GM21825 (cell line): ENCODE measurements around the gene KAZN.

ENCODE experiments used
- ATAC-seq: cut with Tn5 transposase; IDR thresholded peaks from one replicate; pipeline ENCODE4 v1.9.1; 2021; ENCODE audit warnings: mild to moderate bottlenecking, moderate library complexity; ENCODE audit not compliant: unreplicated experiment

KAZN gene

DNA sequence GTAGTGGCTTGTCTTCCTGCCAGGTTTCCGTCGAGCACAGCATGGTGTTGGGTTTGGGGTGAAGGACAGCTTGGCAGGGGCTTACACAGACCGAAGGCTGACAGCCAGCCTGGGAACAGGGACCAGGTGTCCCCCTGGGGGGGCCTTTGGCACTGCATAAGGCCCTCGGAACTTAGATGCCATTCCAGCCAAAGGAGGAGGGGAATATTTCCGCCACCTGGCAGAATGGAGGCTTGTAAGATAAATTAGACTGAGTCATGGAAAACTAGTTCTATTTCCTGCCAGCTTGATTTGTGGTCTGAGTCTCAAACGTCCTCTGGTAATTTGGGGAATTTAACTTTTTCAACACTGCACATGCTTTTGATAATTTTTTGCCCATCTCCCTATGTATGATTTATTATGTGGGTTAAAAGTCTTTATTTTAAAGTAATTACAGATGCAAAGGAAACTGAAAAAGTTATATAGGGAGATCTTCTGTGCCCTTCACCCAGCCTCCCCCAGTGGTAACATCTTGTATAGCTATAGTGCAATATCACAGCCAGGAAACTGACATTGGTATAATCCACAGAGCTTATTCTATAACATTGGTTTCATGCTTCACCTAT lies 543.6 kb downstream of the KAZN start:
- ATAC-seq = no peak

DNA sequence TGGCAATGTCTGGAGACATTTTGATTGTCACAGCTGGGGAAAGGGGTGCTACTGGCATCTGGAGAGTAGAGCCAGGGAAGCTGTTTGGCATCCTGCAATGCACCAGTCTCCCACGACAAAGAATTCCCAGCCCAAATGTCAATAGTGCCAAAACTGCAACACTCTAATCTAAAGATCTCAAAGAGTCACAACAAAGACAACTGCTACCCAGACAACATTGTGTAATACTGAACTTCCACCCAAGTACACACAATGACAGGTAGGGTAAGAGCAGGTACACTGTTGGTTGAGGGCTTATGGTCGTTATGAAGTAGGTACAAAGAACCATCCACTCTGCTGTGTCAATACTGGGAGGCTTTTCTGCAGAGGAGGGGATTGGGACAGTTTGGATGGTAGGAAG lies 546.8 kb downstream of the KAZN start:
- ATAC-seq = no peak

DNA sequence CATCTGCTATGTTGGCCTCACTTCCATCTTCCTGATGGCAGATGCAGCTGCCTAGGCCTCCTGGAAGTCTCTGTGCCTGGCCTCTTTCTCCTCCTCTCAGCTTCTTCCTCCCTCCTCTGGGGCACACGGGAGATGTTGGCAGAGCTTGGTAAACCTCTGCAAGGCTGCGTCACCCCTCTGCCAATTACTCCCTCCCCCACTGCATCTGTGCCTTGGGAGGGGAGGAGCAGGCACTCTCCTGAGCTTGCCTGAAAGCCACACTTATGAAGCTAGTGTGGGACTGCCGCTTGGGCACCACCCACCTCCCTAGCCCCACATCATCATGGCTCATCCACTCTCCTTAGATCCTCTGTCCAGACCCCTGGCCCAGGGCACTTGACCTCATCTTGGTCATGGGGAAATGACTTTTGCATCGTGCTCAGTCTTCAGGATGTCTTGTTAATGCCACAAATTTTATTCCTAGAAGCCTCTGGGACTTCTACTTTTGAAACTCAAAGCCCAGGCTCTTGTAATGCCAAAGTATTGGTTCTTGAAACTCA lies 547.7 kb downstream of the KAZN start:
- ATAC-seq = no peak

DNA sequence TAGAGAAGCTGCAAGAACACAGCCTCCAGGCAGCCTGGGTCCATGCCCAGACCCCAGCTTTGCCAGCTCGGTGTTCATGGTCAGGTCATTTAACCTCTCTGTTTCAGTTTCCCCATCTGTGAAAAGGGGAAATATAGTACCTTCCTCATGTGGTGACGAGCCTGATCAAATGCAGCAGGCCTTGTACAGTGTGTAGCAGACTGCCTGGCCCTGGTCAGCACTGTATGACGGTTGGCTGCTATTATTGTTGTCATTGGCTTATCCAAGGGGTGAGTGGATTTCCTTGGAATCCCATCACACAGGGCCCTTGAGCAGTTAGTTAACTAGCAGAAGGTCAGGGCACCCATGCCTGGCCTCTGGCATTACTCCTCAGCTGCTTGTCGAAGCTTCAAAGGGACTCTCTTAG lies 548.5 kb downstream of the KAZN start:
- ATAC-seq = no peak

DNA sequence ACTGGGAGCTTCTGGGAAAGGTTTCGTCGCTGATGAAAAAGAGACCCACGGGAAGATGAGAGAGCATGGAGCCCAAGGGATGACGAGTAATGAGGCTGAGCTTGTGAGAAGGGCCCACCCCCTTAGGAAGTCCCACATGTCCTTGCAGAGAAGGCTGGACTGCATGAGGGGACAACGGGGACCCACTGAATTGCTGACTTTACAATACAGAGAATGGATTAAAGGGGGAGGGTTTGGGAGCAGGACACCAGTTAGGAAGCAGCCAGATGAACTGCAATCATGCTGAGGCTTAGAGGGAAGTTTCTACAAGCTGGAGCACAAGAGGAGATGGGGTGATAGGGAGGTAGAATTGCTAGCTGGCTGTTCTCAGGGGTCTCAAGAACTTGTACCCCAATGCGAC lies 549.5 kb downstream of the KAZN start:
- no peak for ATAC-seq

DNA sequence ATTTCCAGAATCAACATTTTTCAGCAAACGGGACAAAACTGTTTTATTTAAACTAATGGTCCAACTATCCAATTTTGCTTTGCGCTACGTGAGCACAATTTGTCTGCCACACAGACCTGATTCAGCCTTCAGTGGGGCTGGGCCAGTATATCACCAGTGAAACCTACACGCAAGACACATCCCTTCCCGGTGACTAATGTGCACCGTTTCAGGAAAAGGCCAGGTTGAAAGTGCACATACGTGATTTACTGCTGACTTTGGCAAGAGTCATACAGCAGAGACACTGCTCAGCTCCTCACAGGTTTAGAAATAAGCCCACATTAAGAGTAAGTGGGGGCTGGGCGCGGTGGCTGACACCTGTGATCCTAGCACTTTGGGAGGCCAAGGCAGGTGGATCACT lies 550.0 kb downstream of the KAZN start:
- no peak for ATAC-seq

DNA sequence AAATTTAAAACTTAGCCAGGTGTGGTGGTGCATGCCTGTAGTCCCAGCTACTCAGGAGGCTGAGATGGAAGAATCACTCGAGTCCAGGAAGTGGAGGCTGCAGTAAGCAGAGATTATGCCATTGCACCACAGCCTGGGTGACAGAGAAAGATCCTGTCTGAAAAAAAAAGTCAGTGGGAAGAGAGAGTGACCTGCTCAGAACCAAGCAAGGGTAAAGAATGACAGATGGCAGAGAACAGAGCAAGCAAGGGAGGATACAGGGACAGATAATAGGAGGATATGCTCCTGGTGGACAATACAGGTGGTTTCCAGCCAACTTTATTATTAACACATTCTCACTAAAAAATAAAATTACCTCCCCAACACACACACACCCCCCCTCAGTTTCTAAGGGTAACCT lies 550.5 kb downstream of the KAZN start:
- ATAC-seq = no peak

DNA sequence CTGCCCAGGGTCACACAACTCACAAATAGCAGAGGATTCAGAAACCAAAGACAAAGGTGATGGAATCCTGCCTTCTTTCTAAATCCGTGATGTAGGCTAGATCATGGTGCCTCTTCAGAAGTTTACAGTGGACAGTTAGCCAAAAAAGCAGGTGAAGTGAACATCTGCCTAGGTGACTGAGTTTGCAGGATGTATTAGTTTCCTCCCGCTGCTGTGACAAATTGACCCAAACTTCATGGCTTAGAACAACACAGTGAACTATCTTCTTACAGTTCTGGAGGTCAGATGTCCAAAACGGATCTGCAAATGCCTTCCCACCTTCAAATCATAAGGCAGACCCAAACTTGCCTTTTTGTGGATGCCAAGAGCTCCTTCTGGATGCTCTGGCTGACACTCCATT lies 551.9 kb downstream of the KAZN start:
- no peak for ATAC-seq

DNA sequence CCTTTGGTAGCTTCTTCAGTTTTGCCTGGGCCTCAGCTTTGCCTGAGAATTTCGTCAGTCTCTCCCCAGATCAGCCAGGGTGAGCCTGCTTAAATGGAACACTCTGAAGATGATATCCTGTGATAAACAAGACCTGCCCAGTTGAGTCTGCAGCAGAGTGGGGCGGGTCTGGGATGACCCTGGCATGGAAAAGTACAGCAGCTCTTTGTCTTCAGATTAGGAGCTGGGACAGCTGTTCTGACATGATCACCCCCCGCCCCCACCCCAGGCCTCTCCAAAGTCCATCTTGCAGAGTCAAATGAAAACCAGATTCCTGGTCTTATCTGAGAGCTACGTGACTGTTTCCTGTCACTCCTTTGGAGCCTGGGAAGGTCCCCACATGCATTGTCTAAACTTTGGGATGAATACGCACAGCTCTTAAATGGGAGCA lies 552.9 kb downstream of the KAZN start:
- ATAC-seq = no peak

DNA sequence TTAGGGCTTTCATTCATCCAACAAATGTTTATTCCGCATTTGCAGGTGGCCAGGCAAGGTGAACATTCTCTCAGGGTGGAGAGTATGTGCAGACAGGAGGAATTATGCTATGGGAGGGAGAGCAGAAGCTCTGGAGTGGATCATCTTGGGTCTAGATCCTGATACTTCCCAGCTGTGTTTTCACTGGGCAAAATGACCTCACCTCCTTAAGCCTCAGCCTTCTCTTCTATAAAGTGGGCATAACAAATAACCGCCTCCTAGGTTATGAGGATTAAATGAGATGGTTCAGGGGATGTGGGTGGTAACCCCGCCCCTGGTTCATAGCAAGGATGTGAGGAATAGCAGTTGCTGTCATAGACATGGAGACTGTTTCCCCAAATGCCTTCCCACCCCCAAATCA lies 553.4 kb downstream of the KAZN start:
- ATAC-seq = no peak

DNA sequence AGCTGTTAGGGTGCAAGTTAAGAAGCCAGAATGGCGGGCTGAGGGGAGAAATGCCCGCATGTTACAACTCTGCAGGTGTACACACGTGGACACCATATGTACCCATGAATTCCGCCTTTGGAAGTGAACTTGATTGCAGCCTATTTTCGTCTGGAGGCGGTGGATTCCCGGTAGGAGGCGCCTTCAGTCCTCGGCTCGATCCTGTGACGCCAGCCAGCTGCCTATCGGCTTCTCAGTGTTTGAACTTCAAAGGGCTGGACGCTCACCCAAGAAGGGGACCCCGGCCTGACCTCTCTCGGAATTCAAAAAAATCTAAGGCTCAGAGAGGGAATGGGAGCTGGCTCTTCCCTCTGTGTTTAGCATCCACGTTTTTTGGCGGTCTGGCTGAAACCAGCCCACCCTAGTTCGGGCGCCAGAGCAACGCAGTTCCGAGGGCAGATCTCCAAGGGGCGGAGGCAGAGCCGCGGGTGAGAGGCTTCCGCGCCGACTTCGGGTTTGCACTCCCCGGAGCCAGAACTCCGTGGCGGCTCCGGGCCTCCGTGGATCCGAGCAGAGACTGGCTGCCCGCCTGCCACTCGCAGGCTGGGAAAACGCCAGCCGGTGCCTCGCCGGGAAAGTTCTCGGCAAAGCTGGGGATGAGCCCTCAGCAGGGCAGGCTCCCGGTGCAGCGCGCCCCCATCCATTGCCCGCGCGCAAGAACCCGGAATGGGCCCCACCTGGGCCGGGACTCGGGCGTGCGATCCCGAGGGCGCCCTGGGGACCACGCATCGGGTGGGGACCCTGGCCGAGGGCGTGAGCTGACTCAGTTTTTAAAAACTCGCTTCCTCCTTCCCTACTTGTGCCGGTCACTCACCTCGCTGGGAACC lies 554.1 kb downstream of the KAZN start:
- no peak for ATAC-seq

DNA sequence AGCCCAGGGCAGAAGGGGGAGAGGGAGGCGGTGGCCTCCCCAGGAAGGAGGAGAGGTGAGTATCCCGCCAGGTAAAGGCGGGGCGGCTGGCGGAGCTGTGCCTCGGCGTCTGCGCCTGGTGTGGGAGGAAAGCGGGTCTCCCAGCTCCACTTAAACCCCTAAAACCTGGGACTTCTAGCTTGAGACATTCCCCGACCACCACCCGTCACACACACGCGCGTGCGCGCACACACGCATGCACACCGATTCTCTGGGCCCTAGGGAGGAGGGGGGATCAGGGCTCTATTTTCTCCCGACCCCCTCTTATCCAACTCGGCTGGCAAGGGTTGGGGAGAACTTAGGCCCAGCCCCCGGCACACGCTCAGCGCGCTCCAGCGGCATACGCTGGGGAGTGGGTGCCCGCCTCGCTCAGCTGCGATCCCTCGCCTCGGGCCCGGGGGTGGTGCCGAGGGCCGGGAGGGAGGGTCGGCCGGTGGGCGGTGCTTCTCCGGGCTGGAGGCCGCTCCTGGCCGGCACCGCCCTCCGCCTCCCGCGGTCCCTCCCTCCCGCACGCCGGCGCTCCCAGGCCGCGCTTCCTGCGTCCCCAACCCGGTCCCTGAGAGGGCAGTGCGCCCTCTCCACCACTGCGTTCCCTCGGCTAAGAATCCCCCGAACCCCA lies 554.8 kb downstream of the KAZN start, which contains the start of gene TMEM51:
TSS of gene TMEM51 (plus strand) at position 564 of the 658 bp plus-strand sequence. CDS start 61,341 bp downstream, outside the sequence.
- no peak for ATAC-seq

DNA sequence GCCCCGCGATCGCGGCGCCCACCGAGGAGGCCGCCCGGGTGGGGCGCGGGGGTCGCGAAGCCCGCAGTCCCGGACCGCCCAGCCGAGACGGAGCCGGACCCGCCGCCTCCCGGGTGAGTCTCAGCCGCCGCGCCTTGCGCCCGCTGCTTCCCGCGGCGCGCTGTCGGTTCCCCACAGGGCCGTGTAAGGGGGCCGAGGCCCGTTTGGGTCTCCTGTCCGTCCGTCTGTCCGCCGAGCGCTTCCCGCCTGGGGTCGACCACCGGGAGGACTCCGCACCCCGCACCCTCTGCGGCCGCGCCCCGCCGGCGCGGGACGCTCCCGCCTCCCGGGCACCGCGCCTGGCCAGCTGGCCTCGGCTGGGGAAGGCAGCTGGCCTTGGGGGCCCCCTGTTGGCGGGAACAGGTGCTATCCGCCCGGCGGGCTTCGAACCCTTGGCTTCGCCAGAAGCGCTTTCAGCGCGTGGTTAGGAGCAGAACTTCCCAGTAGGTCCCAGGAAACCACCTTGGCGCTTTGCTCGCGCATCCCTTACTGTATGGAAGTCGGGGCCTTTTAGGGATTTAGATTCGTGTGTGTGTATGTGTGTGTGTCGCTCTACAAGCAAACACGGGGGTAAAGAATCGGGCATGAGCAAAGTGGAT lies 555.5 kb downstream of the KAZN start:
- ATAC-seq = no peak

DNA sequence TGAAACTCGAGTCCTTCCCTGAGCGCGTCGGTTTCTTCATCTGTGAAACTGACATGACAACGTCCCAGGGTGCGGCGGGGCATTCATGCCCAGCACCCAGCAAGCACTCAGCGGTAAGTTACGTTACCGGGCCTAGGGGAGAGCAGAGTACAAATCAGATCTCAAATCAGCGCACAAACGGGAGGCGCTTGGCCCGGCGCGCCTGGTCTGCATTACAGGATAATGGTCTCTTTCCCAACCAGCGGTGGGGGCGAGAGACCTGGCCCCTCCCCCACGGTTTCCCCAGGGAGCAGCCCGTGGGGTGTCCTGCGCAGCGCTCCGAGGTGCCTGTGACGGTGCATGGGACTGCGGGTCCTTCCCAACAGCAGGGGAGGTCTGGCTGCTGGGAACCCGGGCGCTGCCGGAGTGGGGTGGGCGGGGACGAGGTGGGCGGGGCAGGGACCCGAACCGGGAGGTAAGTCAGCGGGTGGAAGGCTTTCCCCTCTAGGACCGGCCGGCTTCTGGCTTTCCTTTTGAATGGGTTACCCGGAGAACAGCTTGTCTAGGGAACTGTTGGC lies 556.1 kb downstream of the KAZN start:
- ATAC-seq = no peak

DNA sequence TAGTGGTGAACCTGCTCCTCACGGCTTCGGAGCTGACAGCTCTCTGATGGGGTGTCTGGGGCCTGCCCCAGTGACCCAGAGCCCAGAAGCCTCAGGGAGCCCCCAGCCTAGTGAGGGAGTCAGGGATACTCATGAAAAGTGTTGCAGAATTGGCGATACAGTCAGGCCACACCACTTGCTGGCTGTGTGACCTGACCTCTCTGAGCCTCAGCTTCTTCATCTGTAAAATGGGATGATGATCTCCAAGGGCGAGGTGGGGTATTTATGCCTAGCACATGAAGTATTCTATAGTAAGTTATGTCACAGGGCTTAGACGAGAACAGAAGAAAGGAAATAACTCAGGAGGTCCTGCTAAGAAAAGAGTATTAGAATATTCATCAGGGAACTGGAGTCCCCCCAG lies 556.7 kb downstream of the KAZN start:
- no peak for ATAC-seq

DNA sequence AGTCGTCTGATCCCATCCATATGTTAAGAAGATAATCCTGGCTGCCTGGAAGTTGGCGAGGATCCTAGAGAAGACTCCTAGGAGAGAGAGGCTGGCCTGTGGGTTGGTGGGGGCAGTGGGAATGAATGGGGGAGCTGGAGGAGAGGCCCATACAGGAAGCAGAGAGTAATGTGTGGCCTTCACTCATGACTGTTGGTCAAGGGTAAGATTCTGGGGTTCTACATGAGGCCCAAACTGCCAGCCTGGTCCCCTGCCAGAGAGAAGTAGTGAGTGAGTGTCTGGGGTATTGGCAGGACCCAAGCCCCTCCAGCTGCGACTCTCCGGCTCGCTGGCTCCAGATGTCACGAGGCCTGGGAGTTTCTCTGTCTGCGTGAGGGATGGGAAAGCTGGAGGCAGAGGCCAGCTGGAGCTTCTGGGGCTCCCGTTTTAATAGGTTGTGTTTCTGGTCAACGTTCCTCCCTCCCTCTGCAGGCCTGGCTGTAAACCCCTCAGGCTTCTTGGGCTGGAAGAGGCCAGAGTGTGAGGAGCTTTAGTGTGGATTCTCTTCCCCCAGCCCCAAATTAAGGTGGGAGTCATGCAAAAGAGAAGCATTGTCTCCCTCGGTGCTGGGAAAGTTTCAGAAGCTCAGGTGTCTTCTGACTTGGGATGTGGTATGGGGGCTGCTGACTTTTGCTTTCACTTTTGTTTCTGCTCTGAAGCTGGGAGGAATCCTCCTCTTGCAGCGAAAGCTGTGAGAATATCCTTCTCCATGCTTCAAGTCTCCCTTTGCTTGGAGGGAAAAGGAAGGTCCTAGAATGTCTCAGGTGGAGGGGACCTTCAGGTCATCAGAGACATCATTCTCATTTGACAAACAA lies 557.6 kb downstream of the KAZN start:
- no peak for ATAC-seq

DNA sequence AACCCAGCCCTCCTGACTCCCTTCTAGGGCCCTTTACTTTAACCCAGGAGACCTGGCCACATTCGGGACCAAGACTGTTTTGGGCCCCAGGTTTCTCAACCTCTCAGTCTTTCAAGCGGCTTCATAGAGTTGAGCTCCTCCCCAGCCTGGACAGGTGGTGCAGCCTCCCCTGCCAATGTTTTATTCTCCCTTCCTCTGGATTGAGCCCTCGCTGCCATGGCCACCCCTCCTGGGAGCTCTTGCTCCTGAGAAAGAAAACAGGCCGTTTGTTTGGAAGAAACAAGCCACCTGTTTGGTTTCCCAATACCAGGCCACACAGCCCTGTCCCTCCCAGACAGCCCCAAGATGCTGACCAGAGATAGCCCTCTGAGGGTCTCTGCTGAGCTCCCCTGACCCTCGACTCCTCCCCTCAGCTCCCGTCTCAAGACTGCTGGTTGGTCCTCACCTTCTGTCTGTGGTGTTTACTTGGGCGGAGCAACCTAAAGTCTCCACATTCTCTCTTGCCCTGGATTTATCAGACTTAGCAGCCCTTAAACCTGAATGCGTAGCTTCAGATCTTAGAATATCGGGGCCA lies 558.4 kb downstream of the KAZN start:
- ATAC-seq = no peak

DNA sequence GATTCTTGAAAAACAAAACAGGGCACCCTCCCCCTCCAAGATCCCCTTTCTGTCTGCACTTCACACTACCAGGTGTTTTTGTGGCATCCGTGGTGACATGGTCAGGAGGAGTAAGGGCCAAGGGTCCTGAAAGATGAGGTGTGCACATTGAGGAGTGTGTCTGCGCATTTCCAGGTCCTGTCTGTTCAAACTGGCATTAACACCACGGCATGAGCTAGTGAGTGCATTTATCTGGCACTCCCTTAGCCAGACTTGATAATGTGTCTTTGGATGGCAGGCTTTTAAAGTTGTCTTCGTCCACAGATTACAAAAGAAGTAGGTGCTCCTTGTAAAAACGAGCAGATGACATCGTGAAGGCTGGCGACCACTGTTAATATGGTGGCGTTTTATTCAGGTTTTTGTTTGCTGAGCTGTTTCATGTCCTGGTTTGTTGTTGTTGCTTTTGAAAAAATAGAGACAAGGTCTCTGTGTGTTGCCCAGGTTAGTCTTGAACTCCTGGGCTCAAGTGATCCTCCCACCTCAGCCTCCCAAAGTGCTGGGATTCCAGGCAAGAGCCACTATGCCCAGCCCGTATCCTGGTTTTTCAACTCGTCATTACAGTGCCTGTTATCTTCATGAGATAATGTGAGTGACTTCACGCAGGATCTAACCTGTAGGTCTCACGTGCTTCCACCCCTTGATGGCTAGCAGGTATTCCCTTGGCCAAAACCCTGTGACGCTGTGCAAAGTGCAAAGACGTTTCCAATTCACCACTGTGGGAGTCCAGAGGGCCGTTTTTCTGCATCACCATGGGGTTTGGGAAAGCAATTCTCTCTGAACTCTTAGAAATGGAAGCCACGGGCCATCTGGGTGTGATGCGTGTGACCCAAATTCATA lies 559.3 kb downstream of the KAZN start:
- ATAC-seq = no peak
